DND-41 (cell line): ENCODE data around the gene CNOT6L.

ENCODE experiments used
- CTCF ChIP-seq: IDR thresholded peaks from 2 replicates; pipeline ENCODE4 v1.5.1; 2012; ENCODE audit warnings: borderline replicate concordance, low read length, moderate library complexity, mild to moderate bottlenecking; ENCODE audit not compliant: poor library complexity, severe bottlenecking; ENCODE audit errors: extremely low read depth
- EZH2 ChIP-seq: IDR thresholded peaks from 3 replicates; pipeline ENCODE4 v1.6.1; 2012; ENCODE audit warnings: borderline replicate concordance, low read depth, mild to moderate bottlenecking, moderate library complexity, low read length, inconsistent platforms; ENCODE audit not compliant: severe bottlenecking

- TF ChIP-seq CTCF: no peak
- TF ChIP-seq EZH2: no peak
Observed at GRCh38 chr4:77849278-77849965, 30.3 kb upstream of the CNOT6L start.
